ELF-1 (cell line): ENCODE results near the gene BBC3.
"Not testable (repeated sequence)": the region's sequence is repeated elsewhere in the genome, so short reads cannot be mapped to it uniquely, and the experiment has no call there.

Experiments used
- DNase-seq: peaks from one replicate; pipeline ENCODE4 v3.0.0-alpha.2; 2016; ENCODE audit warnings: low read depth, low spot score

Gene BBC3

DNA sequence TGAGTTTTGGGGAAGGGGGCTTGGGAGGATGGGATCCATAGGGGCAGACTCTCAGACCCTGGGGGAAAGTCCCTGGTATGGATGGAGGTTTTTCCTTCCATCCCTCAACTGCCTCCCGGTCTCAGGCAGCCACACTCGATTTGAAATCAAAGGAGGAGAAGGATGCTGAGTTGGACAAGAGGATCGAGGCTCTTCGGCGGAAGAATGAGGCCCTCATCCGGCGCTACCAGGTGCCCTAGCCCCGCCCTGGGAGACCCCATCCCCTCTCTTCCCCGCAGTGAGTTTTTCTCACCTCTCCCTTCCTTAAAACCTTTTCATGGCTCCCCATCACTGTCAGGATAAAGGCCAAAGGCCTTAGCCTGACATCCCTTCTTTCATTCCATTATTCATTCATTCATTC is 27.4 kb upstream of the BBC3 start:
- DNase-seq: no peak

DNA sequence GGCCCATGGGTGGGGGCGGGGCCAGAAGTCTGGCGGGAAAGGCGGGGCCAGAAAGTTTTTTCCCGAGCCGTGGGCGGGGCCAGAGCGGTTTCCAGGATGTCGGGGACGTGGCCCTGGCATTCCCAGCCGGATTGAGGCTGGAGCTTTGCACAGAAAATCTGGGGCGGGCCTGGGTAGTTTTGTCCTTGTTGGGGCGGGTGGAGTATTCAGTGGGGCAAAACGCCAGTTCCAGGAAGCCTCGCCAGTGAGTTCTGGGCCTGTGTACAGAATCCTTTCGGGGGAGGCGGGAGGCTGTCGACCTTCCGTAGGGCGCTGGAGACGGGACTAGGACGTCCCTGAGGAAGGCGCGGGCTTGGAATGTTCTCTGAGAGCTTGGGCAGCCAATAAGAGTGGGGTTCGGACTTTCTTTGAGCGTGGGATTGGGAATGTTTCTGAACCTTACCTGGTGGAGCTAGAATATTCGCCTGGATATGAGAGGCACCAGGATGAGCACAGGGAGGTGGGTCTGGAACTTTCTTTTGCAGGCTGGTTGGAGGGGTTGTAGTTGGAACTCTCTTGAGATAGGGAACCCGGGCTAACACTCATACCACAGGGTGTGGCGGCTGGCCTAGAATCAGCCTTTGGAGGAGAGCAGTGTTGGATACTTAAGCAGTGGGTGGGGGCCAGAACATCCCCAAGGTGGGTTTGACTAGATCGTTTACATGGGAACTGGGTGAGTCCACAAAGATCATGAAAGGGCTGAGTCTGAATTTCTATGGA is 26.6 kb upstream of the BBC3 start:
- no peak for DNase-seq

DNA sequence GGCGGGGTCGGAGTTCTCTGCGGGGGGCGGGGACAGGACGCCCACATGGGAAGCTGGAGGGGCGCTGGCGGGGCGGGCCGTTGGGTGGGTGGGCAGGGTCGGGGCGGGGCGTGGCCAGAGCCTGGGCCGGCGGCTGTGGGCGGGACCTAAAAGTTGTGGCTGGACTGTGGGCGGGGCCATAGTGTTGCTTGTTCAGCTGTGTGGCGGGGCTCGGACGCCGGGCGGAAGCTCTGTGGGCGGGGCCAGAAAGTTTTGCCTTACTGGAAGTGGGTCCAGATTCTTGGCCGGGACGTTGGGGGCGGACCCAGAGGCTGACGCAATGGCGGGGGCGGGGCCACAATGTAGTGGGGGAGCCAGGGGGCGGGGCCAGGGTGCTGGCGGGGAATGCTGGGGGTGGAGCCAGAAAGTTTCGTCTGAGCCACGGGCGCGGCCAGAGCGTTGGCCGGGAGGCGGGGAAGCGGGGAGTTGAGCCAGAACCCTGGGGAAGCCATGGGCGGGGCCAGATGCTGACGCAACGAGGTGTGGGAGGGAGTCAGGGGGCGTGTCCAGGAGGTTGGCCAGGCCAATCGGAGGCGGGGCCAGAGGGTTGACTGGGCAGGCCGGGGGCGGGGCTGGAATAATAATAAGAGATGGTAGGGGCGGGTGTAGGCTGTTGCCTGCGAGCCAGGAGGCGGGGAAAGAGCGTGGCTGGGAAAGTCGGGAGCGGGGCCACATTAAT is 25.9 kb upstream of the BBC3 start:
- peak; percentile 99 for DNase-seq

DNA sequence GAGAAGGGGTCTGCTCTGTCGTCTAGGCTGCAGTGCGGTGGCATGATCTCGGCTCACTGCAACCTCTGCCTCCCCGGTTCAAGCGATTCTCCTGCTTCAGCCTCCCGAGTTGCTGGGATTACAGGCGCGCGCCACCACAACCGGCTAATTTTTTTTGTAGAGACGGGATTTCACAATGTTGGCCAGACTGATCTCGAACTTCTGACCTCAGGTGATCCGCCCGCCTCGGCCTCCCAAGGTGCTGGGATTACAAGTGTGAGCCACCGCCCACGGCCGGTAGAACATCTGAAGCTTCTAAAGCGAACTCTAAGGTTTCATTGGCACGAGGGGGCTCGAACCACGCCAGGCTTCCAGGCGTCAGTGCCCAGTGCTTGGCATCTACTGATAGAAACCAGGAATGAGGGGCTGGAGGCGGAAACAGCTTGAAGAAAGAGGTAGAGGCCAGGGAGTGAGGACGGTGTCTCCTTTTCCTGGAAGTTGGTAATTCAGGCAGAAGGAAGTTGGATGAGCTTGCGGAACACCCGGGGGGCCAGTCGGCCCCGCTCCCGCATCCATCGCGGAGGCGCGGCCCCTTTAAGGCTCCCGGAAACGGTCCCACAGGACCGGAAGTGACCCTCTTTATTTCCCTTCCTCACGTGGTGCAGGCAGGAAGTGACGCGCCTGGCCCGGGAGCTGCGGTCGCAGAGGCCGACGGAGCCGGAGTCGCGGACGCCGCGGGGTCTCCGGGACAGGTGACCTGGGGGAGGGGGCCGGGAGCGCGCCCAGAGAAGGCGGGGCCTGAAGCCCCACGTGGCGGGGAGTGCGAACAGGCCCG is 25.1 kb upstream of the BBC3 start, which contains the start of gene CCDC9:
Gene CCDC9 (plus strand): TSS at position 647 of the 814 bp plus-strand sequence. CDS start 1,876 bp downstream, outside the sequence.
- peak; percentile 98 for DNase-seq

DNA sequence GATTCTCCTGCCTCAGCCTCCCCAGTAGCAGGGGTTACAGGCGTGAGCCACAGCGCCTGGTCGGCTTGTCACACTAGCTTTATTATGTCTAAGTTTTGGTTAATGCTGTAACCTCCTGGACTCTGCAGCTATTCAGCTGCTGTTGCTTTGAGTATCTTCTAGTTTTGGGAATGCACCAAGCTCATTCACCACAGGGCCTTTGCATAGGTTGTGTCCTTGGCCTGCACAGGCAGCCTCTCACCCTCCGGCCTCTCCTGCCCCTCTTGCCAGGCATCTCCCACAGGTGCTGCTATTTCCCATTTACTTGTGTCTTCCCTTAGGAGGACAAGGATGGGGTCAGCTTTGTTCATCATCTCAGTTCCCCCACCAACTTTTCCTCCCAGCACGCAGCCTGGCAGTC is 23.0 kb upstream of the BBC3 start:
- no peak for DNase-seq

DNA sequence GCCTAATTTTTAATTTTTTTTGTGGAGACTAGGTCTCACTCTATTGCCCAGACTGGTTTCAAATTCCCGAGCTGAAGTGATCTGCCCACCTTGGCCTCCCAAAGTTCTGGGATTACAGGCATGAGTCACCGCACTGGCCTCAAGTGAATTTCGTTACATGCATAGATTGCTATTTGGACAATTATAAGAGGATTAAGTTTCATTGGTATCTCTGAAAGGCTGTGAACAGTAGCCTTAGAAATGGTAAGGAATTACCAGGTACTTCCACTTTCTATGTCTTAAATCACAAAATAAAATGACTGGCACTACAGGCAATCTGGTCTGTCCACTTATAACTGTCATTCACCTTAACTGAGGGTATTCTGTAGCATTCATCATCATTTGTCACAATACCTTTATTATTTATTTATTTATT is 22.5 kb upstream of the BBC3 start:
- no peak for DNase-seq

DNA sequence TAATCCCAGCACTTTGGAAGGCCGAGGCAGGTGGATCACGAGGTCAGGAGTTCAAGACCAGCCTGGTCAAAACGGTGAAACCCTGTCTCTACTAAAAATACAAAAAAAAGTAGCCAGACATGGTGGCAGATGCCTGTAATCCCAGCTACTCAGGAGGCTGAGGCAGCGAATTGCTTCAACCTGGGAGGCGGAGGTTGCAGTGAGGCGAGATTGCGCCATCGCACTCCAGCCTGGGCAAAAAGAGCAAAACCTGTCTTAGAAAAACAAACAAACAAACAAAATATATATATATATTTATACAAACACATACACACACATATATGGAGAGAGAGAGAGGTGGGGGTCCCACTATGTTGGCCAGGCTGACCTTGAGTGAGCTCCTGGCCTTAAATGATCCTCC is 22.0 kb upstream of the BBC3 start:
- not testable (repeated sequence) for DNase-seq

DNA sequence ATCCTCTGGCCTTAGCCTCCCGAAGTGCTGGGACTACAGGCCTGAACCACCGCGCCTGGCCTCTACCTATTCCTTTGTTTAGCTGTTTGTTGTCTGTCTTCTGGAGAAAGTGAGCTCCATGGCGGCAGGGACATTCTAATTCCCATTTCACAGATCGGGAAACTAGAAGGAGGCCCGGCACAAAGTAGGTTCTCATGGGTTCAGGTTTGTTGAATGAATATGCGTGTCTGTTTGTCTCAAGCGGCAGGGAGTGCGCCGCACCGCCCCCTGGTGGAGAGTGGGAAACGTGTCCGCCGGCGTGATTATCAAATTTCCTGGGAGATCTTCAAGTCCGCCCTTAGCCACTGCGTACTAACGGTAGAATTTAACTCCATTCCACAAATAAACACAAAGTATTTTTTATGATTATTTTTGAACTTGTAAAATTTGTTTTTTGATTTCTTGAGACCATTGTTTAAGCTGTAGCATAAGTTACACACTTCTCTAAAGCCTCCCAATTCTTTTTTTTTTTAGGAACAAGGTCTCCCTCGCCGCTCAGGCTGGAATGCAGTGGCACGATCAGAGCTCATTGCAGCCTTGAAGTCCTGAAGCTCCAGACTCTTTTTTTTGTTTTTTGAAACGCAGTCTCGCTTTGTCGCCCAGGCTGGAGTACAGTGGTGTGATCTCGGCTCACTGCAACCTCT is 16.4 kb upstream of the BBC3 start:
- peak; percentile 93 for DNase-seq

DNA sequence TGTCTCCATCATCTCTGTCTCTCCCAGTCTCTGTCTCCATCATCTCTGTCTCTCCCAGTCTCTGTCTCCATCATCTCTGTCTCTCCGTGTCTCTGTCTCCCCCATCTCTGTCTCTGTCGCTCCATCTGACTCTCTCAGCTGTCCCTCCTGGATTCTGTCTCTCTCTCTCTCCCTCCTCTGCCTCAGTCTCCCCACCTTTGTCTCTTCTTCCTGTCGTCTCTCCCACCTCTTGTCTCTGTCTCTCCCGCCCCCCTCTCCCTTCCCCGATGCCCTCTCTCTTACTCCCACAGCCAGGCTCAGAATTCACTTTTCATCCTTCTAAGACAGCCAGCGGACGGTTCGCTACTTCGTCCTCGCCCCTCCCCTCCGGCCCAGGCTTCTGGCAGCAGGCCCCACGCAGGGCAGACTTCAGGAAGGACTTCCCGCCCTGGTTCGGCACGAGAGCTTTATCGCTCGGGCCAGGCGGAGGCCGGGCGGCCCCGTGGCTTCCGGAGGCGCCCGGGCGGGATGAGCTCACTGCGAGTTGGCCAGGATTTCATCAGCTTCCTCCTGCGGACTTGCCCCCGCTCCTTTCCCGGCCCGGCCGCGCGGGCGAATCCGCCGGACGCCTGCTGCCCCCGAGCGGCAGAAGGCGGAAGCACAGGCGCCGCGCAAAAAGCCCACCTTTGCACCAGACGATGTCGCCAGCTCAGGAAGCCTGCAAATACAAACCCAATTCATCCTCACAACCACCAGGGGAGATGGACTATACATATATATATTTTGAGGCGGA is 13.0 kb upstream of the BBC3 start:
- peak; percentile 99 for DNase-seq

DNA sequence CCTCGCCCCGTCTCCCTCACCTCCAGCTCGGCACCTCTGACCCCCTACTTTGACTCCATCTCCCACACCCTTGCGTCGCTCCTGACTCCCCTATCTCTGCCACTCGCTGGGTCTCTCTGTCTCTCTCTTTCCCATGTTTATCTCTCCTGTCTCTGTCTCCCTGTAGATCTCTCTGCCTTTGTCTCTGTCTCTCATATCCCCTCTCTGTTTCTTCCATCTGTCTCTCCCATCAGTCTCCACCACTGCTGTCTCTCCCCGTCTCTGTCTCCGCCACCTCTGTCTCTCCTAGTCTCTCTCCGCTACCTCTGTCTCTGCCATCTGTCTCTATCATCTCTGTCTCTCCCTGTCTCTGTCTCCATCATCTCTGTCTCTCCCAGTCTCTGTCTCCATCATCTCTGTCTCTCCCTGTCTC is 12.4 kb upstream of the BBC3 start:
- DNase-seq: no peak

DNA sequence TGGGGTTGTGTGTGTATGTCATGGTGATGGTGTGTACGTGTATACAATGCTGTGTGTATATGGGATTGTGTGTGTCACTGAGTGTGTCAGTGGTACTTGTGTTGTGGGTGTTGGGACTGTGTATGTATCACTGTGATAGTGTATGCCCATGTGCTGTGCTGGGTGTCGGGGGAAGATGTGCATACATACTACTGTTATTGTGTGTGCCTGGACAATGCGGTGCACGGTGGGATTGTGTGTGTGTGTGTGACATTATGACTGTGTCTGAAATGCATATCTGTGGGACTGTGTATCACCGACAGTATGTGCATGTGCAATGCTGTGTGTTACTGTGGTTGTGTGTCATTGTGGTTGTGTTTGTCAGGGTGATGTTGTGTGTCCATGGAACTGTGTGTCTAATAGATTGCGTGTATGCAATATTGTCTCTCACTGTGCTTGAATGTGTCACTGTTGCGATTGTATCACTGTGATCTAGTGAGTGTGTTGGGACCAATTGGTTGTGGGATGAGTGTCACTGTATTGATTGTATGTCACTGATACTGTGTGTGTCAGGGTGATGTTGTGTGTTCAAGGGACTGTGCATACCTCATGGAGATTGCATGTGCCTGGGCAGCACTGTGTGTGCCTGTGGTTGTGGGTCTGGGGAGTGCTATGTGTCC is 11.0 kb upstream of the BBC3 start:
- no peak for DNase-seq

DNA sequence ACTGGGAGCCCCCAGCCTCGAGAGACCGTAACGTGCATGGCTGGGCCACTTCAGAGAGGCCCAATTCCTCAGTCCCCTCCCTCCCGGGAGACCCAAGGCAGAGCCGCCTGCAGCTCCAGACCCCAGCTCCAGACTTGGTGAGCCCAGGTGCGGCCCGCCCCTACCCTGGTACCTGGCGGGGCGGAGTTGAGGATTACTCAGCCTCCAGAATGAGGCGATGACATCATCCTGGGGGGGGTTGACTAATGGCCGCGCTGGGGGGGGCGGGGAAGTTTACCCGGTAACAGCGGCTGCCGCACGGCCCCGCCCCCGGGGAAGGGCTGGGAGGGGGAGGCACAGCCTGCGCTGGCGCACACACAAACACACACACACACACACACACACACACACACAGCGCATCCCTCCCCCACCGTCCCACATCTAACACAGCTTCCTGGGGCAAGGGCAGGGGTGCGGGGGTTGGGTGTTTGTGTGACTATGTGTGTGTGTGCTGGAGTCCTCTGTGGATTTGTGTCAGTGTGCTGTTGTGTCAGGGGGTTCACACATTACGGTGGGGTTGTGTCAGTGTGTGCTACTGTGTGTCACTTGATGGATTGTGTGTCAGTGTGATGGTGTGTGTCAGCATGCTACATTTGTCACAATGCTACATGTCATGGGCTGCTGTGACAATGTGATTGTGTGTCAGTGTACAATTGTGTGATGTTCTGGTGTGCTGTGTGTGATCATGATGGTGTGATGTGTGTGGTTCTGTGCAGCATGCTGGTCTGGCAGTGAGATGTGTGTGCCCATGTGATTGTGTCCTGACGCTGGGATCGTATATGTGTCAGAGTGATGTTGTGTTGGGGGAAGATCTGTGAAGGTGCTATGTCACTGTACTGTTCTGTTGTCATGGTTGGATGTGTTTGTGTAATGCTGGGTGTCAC is 10.3 kb upstream of the BBC3 start:
- DNase-seq: peak; percentile 86

DNA sequence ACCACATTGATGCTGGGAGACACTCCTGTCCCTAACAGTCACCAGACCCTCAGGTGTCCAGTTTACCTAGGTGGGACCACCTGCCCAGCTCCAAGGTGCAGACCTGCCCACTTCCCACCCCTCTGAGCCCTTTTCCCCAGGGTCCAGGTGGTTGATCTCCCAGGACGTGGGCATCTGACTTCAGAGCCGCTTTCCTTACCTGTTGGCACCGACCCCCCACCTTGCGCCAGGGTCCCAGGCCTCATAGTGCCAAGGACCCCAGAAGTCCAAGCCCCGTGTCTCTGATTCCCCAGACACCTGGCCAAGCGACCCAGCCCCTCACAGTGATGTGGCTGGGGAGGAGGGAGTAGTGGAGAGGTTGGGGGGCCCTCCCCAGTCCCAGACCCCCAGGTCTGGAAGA is 9.6 kb upstream of the BBC3 start:
- no peak for DNase-seq

DNA sequence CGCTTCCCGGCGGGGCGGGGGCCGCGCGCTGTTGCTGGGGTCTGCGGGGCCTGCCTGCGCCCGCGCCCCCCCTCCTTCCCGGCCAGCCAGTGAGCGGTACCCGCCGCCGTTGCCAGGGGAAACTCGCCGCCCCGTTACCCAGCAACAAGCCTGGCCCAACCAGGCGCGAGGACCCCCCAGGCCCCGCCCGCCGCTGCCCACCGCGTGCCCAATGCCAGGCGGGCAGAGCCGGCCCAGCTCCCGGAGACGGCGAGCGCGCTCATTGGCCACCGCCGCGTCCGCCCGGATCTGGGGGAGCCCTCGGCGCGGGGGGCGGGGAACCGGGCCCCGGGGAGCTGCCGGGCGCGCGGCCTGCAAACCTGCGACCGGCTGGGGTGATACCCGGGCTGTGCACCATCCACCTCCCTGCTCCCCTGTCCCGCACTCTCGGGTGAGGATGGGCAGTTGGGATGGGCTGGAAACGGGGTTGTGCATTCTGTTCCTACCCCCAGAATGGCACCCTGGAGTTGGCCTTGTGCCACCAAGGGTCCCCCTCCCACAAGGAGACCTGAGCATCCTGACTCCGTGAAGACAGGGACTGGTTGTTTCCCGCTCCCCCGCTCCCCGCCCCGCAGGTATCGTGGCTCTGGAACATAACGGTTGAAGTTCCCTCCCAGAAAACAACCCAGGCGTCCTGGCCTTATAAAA is 8.8 kb upstream of the BBC3 start:
- DNase-seq: no peak

DNA sequence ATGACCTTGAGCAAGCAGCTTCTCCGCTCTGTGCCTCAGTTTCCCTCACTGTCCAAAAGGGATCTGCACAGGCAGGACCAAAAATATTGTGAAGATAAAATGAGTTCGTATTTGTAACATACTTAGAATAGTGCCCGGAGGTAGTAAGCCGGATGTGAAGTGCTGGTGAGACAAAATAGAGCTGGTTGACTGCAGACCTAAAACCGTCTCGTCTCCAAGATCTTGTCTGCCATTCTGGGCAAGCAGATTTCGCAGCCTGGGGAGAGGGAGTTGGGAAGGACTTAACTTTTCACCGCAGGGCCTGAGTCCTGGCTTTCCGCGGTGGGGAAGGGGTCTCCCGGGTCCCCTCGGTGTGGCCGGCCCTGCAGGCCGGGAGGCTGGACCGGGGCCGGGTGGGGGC is 8.2 kb upstream of the BBC3 start:
- no peak for DNase-seq

DNA sequence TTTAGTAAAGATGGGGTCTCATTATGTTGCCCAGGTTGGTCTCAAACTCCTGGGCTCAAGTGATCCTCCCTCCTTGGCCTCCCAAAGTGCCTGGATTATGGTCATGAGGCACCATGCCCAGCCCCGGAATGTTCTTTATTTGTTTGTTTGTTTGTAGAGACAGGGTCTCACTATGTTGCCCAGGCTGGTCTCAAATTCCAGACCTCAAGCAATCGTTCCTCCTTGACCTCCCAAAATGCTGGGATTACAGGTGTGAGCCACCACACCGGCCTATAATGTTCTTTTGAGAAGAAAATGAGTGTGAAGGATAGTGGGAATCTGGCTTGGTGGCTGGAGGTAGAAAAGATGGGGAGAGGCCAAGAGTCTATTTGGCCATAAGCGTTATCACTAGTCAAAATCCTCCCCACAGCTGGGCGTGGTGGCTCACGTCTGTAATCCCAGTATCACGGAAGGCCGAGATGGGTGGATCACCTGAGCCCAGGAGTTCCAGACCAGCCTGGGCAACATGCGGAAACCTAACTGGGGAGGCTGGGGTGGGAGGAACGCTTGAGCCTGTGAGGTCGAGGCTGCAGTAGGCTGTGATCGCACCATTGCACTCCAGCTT is 5.2 kb upstream of the BBC3 start:
- DNase-seq: no peak

DNA sequence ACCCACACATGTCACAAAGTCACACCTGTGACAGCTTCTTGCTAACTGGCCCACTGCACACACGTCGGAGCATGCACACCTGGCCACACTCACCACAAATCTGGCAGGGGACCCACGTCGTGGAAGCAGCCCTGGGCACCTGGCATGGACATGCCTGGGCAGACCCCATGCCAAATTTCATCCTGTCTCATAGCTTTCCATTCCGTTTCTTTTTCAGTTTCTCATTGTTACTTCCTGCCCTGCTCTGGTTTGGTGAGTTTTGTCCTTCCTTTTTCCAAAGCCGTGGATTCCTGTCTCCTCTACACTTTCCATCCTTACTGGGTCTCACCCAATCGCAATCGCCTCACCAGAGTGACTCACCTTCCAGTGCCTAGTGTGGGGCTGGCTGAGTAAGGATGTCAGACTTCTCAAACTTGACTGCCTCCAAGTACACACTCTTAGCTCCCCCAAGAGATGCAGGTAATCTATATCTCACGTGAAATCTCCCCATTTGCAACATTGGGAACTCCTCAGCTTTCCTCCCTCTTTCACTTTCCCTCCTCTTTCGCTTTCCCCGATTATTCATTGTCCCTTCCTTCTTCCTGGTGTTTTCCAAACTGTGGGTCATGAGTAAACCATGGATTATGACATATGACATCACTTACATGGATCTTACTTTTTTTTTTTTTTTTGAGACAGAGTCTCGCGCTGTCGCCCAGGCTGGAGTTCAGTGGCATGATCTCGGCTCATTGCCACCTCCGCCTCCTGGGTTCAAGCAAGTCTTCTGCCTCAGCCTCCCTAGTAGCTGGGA is 1.6 kb upstream of the BBC3 start:
- DNase-seq: no peak
